ENCODE measurements around the gene PDZK1IP1. TPM values are rescaled to one million over a fixed set of nuclear protein-coding genes. Genes with fewer than 3 reads are reported as not detected.

PDZK1IP1 gene
- total and polyA plus RNA-seq, 2 experiments from 2014 or later, result not detected

DNA sequence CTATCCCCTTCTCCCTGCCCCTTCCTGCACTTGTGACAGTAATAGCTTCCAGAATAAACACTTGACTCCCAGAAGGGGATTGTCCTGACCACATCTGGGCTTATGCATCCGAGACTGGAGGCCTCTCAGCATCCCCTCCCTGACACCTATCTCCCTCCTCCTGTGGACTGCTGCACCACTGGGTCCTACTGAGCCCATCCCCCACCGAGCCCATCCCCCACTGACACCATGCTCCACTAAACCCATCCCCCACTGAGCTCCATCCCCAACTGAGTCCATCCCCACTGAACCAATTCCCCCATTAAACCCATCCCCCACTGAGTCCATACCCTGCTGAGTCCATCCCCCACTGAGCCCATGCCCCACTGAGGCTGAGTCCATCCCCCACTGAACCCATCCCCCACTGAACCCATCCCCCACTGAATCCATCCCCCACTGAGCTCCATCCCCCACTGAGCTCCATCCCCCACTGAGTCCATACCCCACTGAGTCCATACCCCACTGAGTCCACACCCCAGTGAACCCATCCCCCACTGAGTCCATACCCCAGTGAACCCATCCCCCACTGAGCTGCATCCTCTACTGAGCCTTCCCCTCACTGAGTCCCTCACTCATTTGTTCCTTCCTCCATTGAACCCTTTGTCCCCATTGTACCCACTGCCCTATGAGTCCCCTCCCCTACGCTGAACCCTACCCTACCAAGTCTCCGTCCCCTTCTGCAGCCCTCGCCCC is 5.6 kb downstream of the PDZK1IP1 start:
- peak; percentile 48 for DNase-seq
- H3K27me3 ChIP-seq (replicated peaks; ENCODE audit: insufficient read depth), result no peaks in the 10 kb centered on the region
- H3K36me3 ChIP-seq (ENCODE audit: low read depth), result no peaks in the 10 kb centered on the region
- H3K4me3 ChIP-seq, result no peak overlapping the region
- TF ChIP-seq EZH2 (IDR thresholded peaks at IDR 0.05; ENCODE audit: insufficient read depth, poor library complexity, severe bottlenecking) (no peak), EZH2phosphoT487 (IDR thresholded peaks at IDR 0.05; ENCODE audit: insufficient read depth, low read depth) (no peak)
- no peak overlapping the region for H3K4me2 ChIP-seq (ENCODE audit: unreplicated experiment)
- no peak overlapping the region for H3K9ac ChIP-seq
- H2AFZ ChIP-seq, result no peak overlapping the region
- 45 to 50% methylated on average over 5 of the region's 5 CpGs for WGBS, 2 experiments (ENCODE audit: low coverage in 1 of 2, low lambda C conversion rate in 2 of 2, missing lambda C conversion rate in 2 of 2)
- no peaks in the 10 kb centered on the region for H4K20me1 ChIP-seq (ENCODE audit: insufficient read depth)
- in situ Hi-C loops (cut with MboI), result no loop called here
- no peak overlapping the region for H3K27ac ChIP-seq
- no peaks in the 10 kb centered on the region for H3K9me2 ChIP-seq (ENCODE audit: insufficient read depth)
- H3F3A ChIP-seq (ENCODE audit: insufficient read depth), result 0 out of 2 replicates have a peak, but pooled peaks cover 3% of the 10 kb centered on the region
- no peaks in the 10 kb centered on the region for H3K4me1 ChIP-seq (ENCODE audit: insufficient read depth)
- no peaks in the 10 kb centered on the region for H3K79me2 ChIP-seq (ENCODE audit: insufficient read depth)
- no peaks in the 10 kb centered on the region for H3K9me3 ChIP-seq (ENCODE audit: low read depth)

GRCh38 chr1:47183308-47184089 is 6.3 kb downstream of the PDZK1IP1 start:
- Histone ChIP-seq H3K4me3 (no peak overlapping the region), H3K4me2 (ENCODE audit: unreplicated experiment) (no peak overlapping the region), H3K9me3 (ENCODE audit: low read depth) (no peaks in the 10 kb centered on the region), H3K27ac (no peak overlapping the region), H3K79me2 (ENCODE audit: insufficient read depth) (no peaks in the 10 kb centered on the region), H3K9ac (no peak overlapping the region), H3K36me3 (ENCODE audit: low read depth) (no peaks in the 10 kb centered on the region), H2AFZ (no peak overlapping the region), H3K9me2 (ENCODE audit: insufficient read depth) (no peaks in the 10 kb centered on the region), H3K27me3 (replicated peaks; ENCODE audit: insufficient read depth) (no peaks in the 10 kb centered on the region), H3K4me1 (ENCODE audit: insufficient read depth) (no peaks in the 10 kb centered on the region), H4K20me1 (ENCODE audit: insufficient read depth) (no peaks in the 10 kb centered on the region), H3F3A (ENCODE audit: insufficient read depth) (0 out of 2 replicates have a peak, but pooled peaks cover 3% of the 10 kb centered on the region)
- in situ Hi-C loops (cut with MboI), result no loop called here
- DNase-seq, result no peak
- 52 to 56% methylated on average over 9 to 11 of the region's 11 CpGs for WGBS, 2 experiments (ENCODE audit: low coverage in 1 of 2, low lambda C conversion rate in 2 of 2, missing lambda C conversion rate in 2 of 2)
- TF ChIP-seq EZH2phosphoT487 (IDR thresholded peaks at IDR 0.05; ENCODE audit: insufficient read depth, low read depth) (no peak), EZH2 (IDR thresholded peaks at IDR 0.05; ENCODE audit: insufficient read depth, poor library complexity, severe bottlenecking) (no peak)

- Histone ChIP-seq H3K79me2 (ENCODE audit: insufficient read depth) (no peaks in the 10 kb centered on the region), H3K9me3 (ENCODE audit: low read depth) (no peaks in the 10 kb centered on the region), H2AFZ (no peak overlapping the region), H3K27me3 (replicated peaks; ENCODE audit: insufficient read depth) (no peaks in the 10 kb centered on the region), H3K4me2 (ENCODE audit: unreplicated experiment) (no peak overlapping the region), H3K4me3 (no peak overlapping the region), H3K36me3 (ENCODE audit: low read depth) (no peaks in the 10 kb centered on the region), H4K20me1 (ENCODE audit: insufficient read depth) (no peaks in the 10 kb centered on the region), H3K9ac (no peak overlapping the region), H3F3A (ENCODE audit: insufficient read depth) (0 out of 2 replicates have a peak, but pooled peaks cover 3% of the 10 kb centered on the region), H3K27ac (no peak overlapping the region), H3K4me1 (ENCODE audit: insufficient read depth) (no peaks in the 10 kb centered on the region), H3K9me2 (ENCODE audit: insufficient read depth) (no peaks in the 10 kb centered on the region)
- in situ Hi-C loops (cut with MboI), result no loop called here
- 57 to 64% methylated on average over 7 of the region's 7 CpGs for WGBS, 2 experiments (ENCODE audit: low coverage in 1 of 2, low lambda C conversion rate in 2 of 2, missing lambda C conversion rate in 2 of 2)
- TF ChIP-seq EZH2 (IDR thresholded peaks at IDR 0.05; ENCODE audit: insufficient read depth, poor library complexity, severe bottlenecking), result no peak
- no peak for TF ChIP-seq EZH2phosphoT487 (IDR thresholded peaks at IDR 0.05; ENCODE audit: insufficient read depth, low read depth)
- DNase-seq, result no peak
Measured at GRCh38 chr1:47182676-47183235, 7.1 kb downstream of the PDZK1IP1 start.

DNA sequence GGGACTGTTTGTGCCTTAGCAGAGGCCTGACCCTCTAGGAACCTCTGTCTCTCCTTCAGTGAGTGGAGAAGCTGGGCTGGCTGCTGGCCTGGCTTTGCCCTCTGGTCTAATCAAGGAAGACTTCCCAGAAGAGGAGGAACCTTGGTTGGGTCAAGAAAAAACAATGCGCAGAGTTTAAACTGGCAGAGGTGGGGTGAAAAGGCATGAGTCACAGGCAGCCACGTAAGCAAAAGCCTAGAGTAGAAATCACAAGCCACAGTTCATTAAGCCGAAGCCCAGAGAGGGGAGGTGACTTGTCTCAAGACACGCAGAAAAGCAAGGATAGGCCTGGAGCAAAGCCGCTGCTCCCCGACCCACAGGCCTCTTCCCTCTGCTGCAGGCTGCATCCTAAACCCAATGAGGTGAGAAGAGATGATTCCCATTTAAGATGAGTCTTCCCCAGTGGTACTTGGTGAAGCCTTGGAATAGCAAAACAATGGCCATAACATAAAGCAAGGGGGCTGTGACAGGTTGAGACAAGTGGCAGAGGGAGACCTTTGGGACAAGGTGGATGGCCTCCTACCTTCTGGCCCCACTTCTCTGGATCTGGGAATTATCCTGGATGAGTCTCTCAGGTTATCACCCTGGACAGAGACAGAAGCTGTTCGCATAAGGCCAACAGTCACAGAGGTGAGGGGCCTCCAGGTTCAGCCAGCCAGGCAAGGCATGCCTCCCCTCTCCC is 7.7 kb downstream of the PDZK1IP1 start:
- no peak for DNase-seq
- Histone ChIP-seq H4K20me1 (ENCODE audit: insufficient read depth) (no peaks in the 10 kb centered on the region), H3K4me2 (ENCODE audit: unreplicated experiment) (no peak overlapping the region), H3K9me3 (ENCODE audit: low read depth) (no peaks in the 10 kb centered on the region), H3K9ac (no peak overlapping the region), H3K27me3 (replicated peaks; ENCODE audit: insufficient read depth) (no peaks in the 10 kb centered on the region), H3K9me2 (ENCODE audit: insufficient read depth) (no peaks in the 10 kb centered on the region), H3K36me3 (ENCODE audit: low read depth) (no peaks in the 10 kb centered on the region), H3K4me3 (no peak overlapping the region), H2AFZ (no peak overlapping the region), H3F3A (ENCODE audit: insufficient read depth) (0 out of 2 replicates have a peak, but pooled peaks cover 3% of the 10 kb centered on the region), H3K79me2 (ENCODE audit: insufficient read depth) (no peaks in the 10 kb centered on the region), H3K27ac (no peak overlapping the region), H3K4me1 (ENCODE audit: insufficient read depth) (no peaks in the 10 kb centered on the region)
- in situ Hi-C loops (cut with MboI), result no loop called here
- TF ChIP-seq EZH2 (IDR thresholded peaks at IDR 0.05; ENCODE audit: insufficient read depth, poor library complexity, severe bottlenecking), result no peak
- TF ChIP-seq EZH2phosphoT487 (IDR thresholded peaks at IDR 0.05; ENCODE audit: insufficient read depth, low read depth), result no peak
- 71% methylated on average over 7 of the region's 7 CpGs for WGBS, 2 experiments (ENCODE audit: low coverage in 1 of 2, low lambda C conversion rate in 2 of 2, missing lambda C conversion rate in 2 of 2)

Data from GM23248 (cell line).